Peyer's patch (tissue), 4 donors: ENCODE data around the gene SIPA1L3. TPM values are rescaled to one million over a fixed set of nuclear protein-coding genes. Genes with fewer than 3 reads are reported as not detected.
A peak's percentile ranks its signal among the peaks of the same experiment; 100 is the strongest.

Experiments used
- DNase-seq, 3 donors: peaks; one replicate each; pipeline ENCODE4 v3.0.0-alpha.2; 2017 to 2019
- H3K27ac ChIP-seq, 4 donors: fragments of 200-600 bp; sonication (generic); one replicate each; pipeline ENCODE4 v1.5.1; 2016 to 2019
- H3K27me3 ChIP-seq, 2 donors: fragments of 200-600 bp; sonication (generic); one replicate each; pipeline ENCODE4 v1.5.1; 2019
- H3K36me3 ChIP-seq, 3 donors: fragments of 200-600 bp; sonication (generic); one replicate each; pipeline ENCODE4 v1.5.1; 2016 to 2019
- H3K4me1 ChIP-seq, 4 donors: fragments of 200-600 bp; sonication (generic); one replicate each; pipeline ENCODE4 v1.5.1; 2016 to 2019
- H3K4me3 ChIP-seq, 4 donors: fragments of 200-600 bp; sonication (generic); 1 replicate in 3 of 4; 2 replicates in 1 of 4; pipeline ENCODE4 v1.5.1; 2016 to 2019; ENCODE audit warnings: mild to moderate bottlenecking in 1 of 4
- H3K9me3 ChIP-seq, 4 donors: fragments of 200-600 bp; sonication (generic); one replicate each; pipeline ENCODE4 v1.5.1; 2016 to 2019; ENCODE audit warnings: mild to moderate bottlenecking in 1 of 4
- POLR2A ChIP-seq, 2 donors: fragments of 450-650 bp; IDR thresholded peaks; one replicate each; pipeline ENCODE4 v1.5.1; 2017; ENCODE audit warnings: antibody characterized with exemption in 2 of 2, mild to moderate bottlenecking in 2 of 2, moderate library complexity in 2 of 2
- total RNA-seq, 4 donors: library from RNA; depleted of rRNA; stranded (reverse); fragments of >200 nt; gene quantifications; one replicate each; pipeline ENCODE4 v1.1.0, GENCODE V29; 2016
- TF ChIP-seq, protein P1 (sequence below), 6 experiments: fragments of 450-650 bp in 4 of 6; fragments of 200-600 bp in 2 of 6; sonication (generic) in 1 of 6; IDR thresholded peaks; one replicate each; pipeline ENCODE4 v1.5.1; 2017 to 2019; ENCODE audit warnings: antibody characterized with exemption in 6 of 6, mild to moderate bottlenecking in 3 of 6, moderate library complexity in 1 of 6

SIPA1L3 gene
- total RNA-seq, 4 donors from 2014 or later = 63.5 to 304 (median 264) TPM

- Histone ChIP-seq H3K27ac (peak overlapping the region in 3 of 4 donors; percentile 75 to 86 (median 81)), H3K4me3 (no peak overlapping the region), H3K36me3 (peaks cover 0 to 5% (median 0%) of the 10 kb centered on the region in 3 donors), H3K9me3 (no peaks in the 10 kb centered on the region), H3K4me1 (peaks cover 0 to 32% (median 13%) of the 10 kb centered on the region in 4 donors), H3K27me3 (no peaks in the 10 kb centered on the region)
- TF ChIP-seq, protein P1, sequence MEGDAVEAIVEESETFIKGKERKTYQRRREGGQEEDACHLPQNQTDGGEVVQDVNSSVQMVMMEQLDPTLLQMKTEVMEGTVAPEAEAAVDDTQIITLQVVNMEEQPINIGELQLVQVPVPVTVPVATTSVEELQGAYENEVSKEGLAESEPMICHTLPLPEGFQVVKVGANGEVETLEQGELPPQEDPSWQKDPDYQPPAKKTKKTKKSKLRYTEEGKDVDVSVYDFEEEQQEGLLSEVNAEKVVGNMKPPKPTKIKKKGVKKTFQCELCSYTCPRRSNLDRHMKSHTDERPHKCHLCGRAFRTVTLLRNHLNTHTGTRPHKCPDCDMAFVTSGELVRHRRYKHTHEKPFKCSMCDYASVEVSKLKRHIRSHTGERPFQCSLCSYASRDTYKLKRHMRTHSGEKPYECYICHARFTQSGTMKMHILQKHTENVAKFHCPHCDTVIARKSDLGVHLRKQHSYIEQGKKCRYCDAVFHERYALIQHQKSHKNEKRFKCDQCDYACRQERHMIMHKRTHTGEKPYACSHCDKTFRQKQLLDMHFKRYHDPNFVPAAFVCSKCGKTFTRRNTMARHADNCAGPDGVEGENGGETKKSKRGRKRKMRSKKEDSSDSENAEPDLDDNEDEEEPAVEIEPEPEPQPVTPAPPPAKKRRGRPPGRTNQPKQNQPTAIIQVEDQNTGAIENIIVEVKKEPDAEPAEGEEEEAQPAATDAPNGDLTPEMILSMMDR (IDR thresholded peaks at IDR 0.05) = no peak
- no peak for TF ChIP-seq POLR2A (IDR thresholded peaks at IDR 0.05)
- DNase-seq = no peak
Measured at GRCh38 chr19:38047641-38048040, 140.6 kb downstream of the SIPA1L3 start.

DNA sequence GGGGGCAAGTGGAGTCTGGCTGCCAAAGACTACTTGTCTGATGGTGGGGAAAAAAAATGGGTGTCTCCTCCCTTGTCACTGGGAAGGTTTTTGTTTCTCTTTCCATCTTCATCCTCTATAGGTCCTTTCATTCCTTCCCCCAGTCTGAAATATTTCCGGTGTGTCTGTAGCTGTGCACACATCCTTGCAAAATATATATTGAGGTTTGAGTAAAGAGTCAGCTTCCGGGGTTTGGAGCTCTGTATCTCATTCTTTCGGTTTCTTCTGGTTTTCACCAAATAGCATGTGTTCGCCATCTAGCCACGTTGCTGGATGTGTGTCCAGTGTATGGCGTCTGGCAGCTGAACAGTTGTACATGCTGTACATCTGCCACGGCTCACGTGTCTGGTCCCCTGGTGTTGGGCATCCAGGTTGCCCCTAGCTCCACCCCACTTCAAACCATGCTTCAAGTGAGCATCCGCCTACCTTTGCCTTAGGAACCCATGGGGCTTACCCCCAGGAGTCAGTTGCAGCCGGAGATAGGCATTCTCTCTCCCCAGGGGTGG lies 142.2 kb downstream of the SIPA1L3 start:
- TF ChIP-seq, protein P1 (IDR thresholded peaks at IDR 0.05) = no peak
- no peak for TF ChIP-seq POLR2A (IDR thresholded peaks at IDR 0.05)
- Histone ChIP-seq H3K36me3 (peaks cover 0 to 5% (median 0%) of the 10 kb centered on the region in 3 donors), H3K27ac (peak overlapping the region; percentile 61 to 86 (median 78)), H3K27me3 (no peaks in the 10 kb centered on the region), H3K9me3 (no peaks in the 10 kb centered on the region), H3K4me1 (peaks cover 0 to 32% (median 15%) of the 10 kb centered on the region in 4 donors), H3K4me3 (peak overlapping the region in 3 of 4 donors; percentile 3 to 38 (median 6))
- peak in 2 of 3 donors; percentile 72 to 78 for DNase-seq

DNA sequence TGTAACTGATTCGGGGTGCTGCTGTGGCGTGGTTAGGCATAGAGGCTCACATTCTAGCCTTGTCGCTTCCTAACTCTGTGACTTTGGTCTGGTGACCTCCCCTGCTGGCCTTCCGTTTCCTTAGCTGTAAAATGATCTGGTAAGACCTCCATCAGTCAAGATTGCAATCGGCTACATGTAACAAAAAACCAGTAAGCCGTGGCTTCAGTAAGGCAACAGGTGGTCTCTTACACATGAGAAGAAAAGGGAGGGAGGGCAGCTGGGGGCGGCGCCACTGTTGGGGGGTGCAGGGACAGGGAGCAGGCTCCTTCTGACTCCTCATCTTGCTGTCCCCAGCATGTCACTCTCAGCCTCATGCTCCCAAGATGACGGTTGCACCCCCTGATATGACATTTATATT lies 148.0 kb downstream of the SIPA1L3 start:
- Histone ChIP-seq H3K4me1 (peaks cover 0 to 9% (median 2%) of the 10 kb centered on the region in 4 donors), H3K9me3 (no peaks in the 10 kb centered on the region), H3K4me3 (no peak overlapping the region), H3K27ac (no peak overlapping the region), H3K36me3 (peaks cover 0 to 5% (median 0%) of the 10 kb centered on the region in 3 donors), H3K27me3 (no peaks in the 10 kb centered on the region)
- TF ChIP-seq, protein P1 (IDR thresholded peaks at IDR 0.05) = no peak
- no peak for TF ChIP-seq POLR2A (IDR thresholded peaks at IDR 0.05)
- DNase-seq = no peak

DNA sequence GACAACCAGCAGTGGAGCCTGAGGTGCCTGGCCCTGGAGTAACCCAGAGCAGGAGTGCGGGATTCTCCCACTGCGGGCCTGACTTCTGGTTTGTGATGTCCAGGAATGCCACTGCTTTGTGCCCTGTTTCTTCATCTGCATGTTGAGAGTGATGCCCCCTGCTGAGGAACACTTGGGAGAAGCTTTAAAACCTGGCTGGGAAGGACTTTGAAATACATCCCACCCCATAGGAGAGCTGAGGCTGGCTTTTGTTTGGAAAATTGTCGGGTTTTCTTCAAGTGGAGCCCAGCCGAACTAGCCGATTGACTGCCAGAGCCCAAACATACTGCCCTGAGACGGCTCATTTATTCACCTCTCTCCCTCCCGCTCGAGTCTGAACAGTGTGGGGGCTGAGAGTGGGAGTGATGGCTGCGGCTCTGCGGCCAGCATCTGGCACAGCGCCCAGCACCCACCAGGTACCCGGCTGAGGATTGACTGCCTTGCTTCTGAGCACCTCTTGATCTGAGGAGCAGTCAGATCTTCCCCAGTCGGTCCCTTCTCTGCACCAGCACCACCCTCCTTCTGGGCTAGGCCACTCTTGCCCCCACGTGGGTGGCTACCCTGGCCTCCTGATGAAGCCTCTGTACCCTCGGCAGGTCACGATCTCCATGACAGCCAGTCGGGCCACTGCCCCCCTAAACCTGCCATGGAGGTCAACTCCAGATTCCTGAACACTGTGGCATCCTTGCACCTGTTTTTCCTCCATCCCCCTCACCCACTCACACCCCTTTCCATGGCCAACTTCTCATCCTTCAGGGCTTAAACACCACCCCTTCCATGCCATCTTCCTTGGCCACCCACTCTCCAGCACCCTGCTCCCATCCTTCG lies 148.9 kb downstream of the SIPA1L3 start:
- Histone ChIP-seq H3K27me3 (no peaks in the 10 kb centered on the region), H3K4me1 (peaks cover 0 to 12% (median 2%) of the 10 kb centered on the region in 4 donors), H3K4me3 (no peak overlapping the region), H3K9me3 (no peaks in the 10 kb centered on the region), H3K27ac (no peak overlapping the region), H3K36me3 (no peaks in the 10 kb centered on the region)
- TF ChIP-seq, protein P1 (IDR thresholded peaks at IDR 0.05) = no peak
- TF ChIP-seq POLR2A (IDR thresholded peaks at IDR 0.05) = no peak
- DNase-seq = no peak

DNA sequence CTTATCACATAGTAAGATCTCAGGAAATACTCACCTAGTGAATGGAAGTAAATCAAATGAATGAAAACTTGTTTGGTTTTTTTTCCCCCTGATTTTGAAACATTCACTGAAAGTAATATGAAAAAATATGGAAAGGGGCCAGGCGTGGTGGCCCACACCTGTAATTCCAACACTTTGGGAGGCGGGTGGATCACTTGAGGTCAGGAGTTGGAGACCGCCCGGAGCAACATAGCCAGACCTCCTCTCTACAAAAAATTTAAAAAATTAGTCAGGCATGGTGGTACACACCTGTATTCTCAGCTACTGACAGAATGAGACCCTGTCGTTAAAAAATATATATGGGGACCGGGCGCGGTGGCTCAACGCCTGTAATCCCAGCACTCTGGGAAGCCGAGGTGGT lies 149.6 kb downstream of the SIPA1L3 start:
- Histone ChIP-seq H3K27ac (no peak overlapping the region), H3K4me1 (peaks cover 0 to 12% (median 2%) of the 10 kb centered on the region in 4 donors), H3K27me3 (no peaks in the 10 kb centered on the region), H3K9me3 (no peaks in the 10 kb centered on the region), H3K36me3 (no peaks in the 10 kb centered on the region), H3K4me3 (no peak overlapping the region)
- DNase-seq = no peak
- TF ChIP-seq, protein P1 (IDR thresholded peaks at IDR 0.05) = no peak
- TF ChIP-seq POLR2A (IDR thresholded peaks at IDR 0.05) = no peak
